Gastrocnemius medialis (tissue), 4 donors: ENCODE results near the gene TMTC1.

Experiments
- POLR2A ChIP-seq, 2 donors: fragments of 450-650 bp; IDR thresholded peaks; one replicate each; pipeline ENCODE4 v1.6.1; 2017; ENCODE audit warnings: antibody characterized with exemption in 2 of 2, mild to moderate bottlenecking in 2 of 2, moderate library complexity in 2 of 2
- TF ChIP-seq, protein P1 (sequence below), 5 experiments: fragments of 450-650 bp in 3 of 5; fragments of 200-600 bp in 2 of 5; sonication (generic) in 2 of 5; IDR thresholded peaks in 4 of 5; conservative IDR thresholded peaks in 1 of 5; 1 replicate in 4 of 5; 2 replicates in 1 of 5; pipeline ENCODE4 v1.5.1; 2016 to 2019; ENCODE audit warnings: antibody characterized with exemption in 5 of 5, mild to moderate bottlenecking in 3 of 5, moderate library complexity in 3 of 5

DNA sequence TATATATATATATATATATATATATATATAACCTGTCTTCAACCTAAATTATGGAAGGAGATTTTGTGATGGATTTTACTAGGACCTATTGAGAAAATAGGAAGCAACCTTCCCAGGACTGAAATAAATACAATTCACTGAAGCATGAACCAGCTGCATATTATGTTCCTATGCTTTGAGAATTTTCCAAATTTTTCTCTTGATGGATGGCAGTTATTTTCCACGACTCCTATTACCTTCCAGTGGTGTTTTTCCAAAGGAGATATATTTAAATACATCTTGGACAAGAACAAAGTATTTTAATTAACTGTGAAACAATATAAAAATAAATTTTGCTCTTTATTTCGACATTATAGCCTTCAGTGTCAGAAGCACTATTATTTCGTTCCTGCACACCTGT, 87.9 kb downstream of the TMTC1 start:
- no peak for TF ChIP-seq POLR2A (IDR thresholded peaks at IDR 0.05)
- TF ChIP-seq, protein P1, sequence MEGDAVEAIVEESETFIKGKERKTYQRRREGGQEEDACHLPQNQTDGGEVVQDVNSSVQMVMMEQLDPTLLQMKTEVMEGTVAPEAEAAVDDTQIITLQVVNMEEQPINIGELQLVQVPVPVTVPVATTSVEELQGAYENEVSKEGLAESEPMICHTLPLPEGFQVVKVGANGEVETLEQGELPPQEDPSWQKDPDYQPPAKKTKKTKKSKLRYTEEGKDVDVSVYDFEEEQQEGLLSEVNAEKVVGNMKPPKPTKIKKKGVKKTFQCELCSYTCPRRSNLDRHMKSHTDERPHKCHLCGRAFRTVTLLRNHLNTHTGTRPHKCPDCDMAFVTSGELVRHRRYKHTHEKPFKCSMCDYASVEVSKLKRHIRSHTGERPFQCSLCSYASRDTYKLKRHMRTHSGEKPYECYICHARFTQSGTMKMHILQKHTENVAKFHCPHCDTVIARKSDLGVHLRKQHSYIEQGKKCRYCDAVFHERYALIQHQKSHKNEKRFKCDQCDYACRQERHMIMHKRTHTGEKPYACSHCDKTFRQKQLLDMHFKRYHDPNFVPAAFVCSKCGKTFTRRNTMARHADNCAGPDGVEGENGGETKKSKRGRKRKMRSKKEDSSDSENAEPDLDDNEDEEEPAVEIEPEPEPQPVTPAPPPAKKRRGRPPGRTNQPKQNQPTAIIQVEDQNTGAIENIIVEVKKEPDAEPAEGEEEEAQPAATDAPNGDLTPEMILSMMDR (IDR thresholded peaks at IDR 0.05 in 4 of 5, conservative IDR thresholded peaks at IDR 0.05 in 1 of 5), result no peak
